Measurements from ENCODE around the gene TK2.
"Not testable (repeated sequence)": the region's sequence is repeated elsewhere in the genome, so short reads cannot be mapped to it uniquely, and the experiment has no call there.

TK2 gene

DNA sequence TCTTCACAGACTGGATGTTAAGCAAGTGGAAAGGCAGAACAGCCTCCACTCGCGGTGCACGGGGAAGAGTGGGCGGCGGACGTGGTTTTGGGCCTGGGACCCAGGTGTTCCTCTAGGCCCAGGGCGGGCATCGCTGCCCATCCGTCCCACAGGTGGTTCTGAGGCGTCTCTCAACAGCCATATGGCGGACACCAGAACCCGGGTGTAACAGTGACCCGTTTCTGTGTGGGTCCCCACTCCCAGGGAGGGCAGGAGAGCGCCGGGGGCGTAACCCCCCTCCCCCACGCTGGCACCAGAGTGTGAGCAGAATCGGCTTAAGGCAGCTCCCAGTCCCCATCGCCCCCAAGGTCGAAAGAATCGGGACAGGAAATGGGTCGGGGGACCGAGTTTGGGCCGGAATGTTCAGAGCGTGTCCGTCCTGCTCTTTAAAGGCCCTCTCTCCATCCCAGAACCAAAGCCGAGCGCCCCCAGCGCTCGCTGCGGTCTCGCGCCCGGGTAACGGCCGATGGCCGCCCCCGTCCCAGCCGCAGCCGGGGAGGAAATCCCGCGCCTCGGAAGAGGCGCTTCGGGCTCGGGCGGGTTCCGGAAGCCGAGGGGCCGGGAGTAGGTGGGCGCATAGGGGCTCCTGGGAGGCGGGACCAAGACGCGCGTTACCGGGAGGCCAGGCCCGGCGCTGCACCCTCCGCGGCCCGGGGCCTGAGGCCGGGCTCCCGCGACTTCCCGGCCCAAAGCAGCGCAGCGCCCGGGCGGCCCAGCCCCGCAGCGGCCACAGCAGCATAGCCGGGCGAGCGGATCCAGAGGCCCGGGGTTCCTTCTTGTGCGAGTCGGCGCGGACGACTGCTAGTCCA is at the start of gene TK2:
Gene TK2 (minus strand): TSS at position 839 of the 848 bp plus-strand sequence. CDS start 61 bp downstream, at position 778.
- no peak for DNase-seq (ENCODE audit: low read depth in 2 of 2)

DNA sequence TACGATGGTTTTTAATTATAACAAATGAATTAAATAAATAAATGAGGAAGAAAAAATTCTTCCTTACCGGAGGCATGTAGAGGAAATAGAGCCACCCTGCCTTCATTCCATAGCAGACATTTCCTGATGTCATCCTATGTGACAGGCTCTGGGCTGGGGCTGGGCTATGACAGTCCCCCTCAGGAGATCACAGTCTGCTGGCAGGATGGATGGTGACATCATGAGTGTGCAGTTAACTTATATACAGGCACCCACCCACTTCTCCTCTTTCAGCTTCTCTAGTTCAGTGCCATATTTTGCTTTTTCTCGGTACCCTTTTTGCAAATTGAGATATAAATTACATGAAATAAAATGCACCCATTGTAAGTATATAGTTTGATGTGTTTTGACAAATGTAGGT is 48.2 kb upstream of the TK2 start:
- no peak for DNase-seq (ENCODE audit: low read depth in 2 of 2)

DNA sequence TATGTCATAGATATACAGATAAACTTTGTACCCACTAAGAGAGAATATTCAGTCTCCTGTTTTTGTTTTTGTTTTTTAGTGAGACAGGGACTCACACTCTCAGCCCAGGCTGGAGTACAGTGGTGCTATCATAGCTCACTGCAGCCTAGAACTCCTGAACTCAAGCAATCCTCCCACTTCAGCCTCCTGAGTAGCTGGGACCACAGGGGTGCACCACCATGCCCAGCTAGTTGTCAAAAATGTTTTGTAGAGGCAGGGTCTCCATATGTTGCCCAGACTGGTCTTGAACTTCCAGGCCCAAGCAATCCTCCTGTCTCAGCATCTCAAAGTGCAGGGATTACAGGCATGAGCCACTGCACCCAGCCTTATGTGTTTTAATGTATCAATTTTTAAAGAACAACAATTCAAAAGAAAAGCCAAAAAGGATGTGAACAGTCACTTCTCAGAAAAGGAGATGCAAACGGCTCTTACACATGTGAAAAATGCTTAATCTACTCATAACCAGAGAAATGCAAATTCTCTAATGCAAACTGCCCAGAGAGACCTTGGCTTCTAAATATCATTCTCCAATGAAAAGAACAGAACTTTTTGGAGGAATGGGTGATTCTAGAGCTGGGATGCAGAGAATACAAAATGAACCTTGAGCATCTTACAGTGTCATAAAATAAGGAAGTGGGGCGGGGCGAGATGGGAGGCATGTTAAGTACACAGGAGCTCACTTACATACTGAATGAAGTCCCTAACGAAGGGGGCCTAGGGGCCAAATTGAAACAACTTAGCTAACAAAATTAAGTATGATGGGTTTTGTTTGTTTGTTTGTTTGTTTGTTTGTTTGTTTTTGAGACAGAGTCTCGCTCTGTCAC is 47.3 kb upstream of the TK2 start:
- no peak for DNase-seq (ENCODE audit: low read depth in 2 of 2)

DNA sequence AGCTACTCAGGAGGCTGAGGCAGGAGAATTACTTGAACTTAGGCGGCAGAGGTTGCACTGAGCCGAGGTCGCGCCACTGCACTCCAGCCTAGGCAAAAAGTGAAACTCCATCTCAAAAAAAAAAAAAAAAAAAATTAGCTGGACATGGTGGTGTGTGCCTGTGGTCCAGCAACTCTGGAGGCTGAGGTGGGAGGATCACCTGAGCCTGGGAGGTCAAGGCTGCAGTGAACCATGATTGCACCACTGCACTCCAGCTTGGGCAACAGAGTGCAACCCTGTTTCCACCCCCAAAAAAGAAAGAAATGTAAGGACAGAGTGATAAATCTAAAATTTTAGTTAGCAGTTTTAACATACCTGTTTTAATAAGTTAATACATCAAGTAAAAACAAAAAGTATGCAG is 46.6 kb upstream of the TK2 start:
- DNase-seq (ENCODE audit: low read depth in 2 of 2) = not testable (repeated sequence)

DNA sequence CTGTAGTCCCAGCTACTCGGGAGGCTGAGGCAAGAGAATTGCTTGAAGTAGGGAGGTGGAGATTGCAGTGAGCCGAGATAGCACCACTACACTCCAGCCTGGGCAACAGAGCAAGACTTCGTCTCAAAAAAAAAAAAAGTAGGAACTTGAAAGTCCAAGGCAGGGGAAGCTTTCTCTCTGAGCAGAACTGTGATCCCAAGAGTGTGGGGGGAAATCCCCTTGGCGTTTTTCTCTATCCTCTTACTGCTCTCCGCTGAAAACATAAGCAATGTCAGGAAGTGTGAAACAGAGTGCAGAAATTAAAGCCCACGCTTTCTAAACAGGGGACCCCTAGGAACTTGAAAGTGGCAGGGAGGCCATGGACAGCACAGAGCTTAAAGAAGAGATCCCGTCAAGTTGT is 44.8 kb upstream of the TK2 start:
- DNase-seq (ENCODE audit: low read depth in 2 of 2) = no peak

DNA sequence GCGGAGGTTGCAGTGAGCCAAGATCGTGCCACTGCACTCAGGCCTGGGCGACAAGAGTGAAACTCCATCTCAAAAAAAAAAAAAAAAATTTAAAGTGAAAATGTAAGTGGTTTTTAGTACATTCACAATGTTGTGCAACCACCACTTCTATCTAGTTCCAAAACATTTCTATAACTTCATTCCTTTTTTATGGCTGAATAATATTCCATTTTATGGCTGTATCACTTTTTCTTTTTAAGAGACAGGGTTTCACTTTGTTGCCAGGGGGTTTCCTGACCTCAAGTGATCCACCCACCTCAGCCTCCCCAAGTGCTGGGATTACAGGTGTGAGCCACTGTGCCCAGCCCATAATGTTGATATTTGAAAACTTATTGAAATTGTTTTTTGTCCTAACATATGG is 42.9 kb upstream of the TK2 start:
- no peak for DNase-seq (ENCODE audit: low read depth in 2 of 2)

DNA sequence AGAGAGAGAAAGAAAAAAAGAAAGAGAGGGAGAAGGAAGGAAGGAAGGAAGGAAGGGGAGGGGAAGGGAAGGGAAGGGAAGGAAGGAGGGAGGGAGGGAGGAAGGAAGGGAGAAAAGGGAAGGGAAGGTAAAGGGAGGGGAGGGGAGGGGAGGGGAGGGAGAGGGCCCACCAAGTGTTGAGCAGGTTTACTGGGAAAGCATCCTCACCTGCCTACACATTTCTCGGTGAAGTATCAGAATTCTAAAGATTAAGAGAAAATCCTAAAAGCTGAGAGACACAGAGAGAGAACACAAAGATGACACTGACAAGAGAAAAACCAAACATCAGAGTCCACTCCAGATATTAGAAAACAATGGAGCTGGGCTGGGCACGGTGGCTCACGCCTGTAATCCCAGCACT is 42.3 kb upstream of the TK2 start:
- DNase-seq (ENCODE audit: low read depth in 2 of 2) = no peak

DNA sequence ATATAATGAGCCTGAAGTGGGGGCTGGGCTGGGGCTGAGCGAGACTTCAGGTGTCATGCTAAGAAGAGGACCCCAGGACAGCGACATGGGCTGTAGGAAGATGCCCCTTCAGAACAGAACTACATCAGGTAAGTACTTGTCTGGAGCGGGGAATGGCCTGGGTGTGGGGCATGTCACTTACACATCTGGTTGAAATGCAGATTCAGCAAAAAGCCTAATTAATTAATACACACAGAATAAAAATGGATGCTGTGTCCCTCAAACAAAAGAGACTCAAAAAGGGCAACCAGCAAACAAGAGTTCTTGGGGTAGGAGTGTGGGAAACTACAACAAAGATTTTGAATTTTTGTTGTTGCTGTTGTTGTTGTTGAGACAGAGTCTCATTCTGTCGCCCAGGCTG is 41.1 kb upstream of the TK2 start:
- DNase-seq (ENCODE audit: low read depth in 2 of 2) = no peak

DNA sequence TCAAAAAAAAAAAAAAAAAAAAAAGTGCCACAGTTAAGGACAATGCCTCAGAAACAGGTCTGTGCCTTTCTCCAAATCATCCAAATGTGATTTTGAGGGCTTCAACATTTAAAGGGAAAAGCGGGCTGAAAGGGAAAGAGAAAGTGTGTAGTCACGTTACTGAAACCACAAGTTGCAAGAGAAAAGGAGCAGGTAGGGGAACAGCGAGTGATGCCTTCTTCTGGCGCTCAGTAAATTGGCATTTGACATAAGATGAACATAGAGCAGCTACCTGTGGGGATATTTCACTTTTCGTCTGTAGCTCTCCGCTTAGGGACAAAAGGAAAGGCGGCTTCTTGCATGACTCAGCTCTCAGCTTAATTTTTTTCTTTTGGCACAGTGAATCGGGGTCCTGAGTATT is 40.4 kb upstream of the TK2 start:
- DNase-seq (ENCODE audit: low read depth in 2 of 2) = no peak

DNA sequence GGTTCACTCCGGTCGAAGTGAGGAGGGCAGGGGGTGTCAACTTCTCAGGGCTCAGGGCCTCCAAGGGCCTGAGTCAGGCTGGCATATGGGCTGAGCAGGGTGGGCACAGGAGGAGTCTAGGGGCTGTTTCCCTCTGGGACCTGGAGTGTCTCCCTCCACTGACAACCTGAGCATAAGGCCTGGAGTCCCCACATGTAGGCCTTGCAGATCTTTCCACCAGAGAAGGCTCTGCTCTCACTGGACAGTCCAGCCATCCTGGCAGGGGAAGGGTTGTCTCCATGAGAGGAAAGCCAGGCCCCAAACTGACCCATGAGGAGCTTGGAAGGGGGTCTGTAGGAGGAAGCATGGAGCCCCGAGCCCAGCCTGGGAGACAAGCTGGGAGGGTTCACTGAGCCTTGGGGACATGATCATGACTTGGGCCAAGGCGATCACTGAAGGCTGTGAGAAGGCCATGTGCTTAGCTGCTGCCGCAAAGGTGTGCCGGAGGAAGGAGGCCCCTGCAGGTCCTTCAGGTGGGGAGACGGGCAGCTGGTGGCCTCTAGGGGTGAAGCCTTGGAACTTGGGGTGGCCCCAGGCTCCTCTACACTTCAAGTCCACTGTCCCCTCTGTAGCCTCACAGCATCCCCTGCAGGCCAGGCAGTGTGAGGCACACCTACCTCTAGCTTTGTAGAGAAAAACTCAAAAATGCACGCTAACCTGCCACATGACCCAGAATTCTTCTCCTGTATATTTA is 39.2 kb upstream of the TK2 start:
- peak; percentile 21 to 37 for DNase-seq (ENCODE audit: low read depth in 2 of 2)

DNA sequence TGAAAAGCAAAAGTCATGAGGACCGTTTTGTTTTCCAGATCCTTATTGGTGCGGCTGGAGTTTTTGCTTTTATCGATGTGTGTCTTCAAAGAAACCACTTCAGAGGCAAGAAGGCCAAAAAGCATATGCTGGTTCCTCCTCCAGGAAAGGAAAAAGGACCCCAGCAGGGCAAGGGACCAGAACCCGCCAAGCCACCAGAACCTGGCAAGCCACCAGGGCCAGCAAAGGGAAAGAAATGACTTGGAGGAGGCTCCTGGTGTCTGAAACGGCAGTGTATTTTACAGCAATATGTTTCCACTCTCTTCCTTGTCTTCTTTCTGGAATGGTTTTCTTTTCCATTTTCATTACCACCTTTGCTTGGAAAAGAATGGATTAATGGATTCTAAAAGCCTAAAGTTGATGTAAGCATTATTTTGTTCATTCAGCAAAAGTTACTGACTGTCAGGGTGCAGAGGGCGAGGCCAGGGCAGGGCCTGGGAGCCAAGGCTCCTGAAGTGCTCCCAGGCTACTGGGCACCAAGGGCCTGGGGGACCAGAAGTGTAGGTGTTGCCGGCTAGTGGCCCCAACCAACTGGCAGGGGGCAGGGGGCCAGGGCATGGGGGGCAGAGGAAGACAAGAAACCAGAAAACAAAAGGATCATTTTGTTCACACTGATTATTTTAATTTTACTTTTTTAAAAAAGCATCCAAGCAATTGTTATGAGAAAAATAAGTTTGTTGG is 38.1 kb upstream of the TK2 start:
- no peak for DNase-seq (ENCODE audit: low read depth in 2 of 2)

DNA sequence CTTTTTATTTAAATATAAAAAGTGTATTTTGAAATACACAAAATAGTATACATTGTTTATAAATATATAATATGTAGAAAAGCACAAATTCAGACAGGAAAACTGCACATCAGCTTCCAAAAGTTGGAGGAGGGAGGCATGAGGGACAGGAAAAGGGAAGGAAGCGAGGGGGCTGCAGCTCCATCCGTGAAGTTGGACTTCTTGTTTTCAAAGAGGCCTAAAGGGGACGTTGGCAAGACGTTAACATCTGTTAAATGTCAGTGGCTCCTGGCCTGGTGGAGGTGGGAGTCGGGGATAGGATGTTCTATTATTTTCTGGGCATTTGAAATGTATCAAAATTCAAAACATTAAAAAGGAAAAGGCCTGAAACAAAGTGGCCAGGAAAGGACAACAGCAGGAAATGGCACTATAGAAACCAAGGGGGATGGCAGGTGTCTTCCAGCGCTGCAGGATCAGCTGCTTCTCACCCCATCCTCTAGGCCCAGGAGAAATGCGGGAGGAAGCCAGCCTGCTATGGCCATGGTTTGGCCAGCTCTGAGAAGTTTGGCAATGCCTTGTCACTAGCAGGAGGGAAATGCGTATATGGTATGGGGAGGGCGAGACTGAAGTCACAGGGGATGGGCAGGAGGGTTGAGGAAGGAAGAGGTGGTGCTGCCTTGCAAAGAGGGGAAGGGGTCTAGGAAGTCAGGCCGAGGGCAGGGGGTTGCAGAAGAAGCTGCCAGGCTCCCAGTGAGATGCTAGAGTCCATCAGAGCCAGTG is 35.7 kb upstream of the TK2 start:
- DNase-seq (ENCODE audit: low read depth in 2 of 2) = no peak

DNA sequence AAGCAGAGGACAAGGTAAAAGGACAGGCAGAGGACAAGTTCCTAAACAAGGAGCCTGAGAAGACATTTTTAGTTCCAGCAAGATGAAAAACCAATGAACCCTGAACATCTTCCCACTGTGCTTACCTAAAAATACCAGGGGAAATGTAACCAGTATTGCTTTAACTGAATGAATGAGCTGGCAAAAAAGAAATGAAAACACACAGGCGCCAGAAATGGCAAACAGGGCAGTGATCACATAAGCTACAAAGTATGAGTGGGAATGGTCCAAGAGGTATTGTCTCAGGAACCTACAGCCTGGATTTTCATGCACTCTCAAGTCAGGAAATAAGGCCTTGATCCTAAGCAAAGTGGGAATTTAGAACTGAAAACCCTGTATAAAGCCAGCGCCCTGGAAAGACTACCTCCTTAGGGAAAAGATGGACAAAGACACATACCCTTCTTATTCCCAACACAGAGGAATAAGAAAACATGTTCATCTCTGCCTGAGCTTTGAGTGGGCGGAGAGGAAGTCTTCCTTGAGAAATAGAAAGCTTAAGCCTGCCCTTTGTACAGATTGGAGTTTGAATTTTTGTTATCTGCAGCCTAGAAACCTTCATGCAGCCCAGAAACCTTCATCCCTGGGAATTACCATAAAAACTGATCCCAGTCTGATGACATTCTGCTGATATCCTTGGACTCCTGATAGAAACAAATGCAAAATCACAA is 31.5 kb upstream of the TK2 start:
- no peak for DNase-seq (ENCODE audit: low read depth in 2 of 2)

DNA sequence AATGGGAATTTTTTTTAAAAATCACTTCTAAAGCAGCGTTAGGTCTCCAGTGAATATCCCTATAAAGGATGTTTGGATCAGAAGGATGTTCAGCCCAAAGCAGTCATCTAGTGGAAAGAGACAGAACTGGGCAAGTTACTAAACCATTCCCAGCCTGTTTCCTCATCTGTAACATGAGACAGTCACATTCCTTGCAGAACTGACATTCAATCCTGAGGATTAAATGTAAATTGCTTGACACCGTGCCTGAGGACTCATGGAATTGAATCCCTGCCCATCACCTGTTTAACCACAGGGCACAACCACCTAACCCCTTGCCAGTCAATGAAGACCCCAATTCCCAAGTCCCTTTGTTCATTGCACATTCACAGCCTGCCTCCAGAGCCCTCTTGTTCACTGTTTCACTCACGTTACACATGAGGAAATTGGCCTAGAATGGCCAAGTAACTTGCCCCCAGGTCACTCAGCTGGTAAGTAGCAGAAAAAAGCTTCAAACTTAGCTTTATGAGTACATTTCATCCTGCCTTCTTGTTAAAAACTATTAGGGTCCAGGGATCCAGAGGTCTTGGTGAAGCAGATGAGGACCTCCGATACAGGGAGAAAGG is 30.8 kb upstream of the TK2 start:
- no peak for DNase-seq (ENCODE audit: low read depth in 2 of 2)

DNA sequence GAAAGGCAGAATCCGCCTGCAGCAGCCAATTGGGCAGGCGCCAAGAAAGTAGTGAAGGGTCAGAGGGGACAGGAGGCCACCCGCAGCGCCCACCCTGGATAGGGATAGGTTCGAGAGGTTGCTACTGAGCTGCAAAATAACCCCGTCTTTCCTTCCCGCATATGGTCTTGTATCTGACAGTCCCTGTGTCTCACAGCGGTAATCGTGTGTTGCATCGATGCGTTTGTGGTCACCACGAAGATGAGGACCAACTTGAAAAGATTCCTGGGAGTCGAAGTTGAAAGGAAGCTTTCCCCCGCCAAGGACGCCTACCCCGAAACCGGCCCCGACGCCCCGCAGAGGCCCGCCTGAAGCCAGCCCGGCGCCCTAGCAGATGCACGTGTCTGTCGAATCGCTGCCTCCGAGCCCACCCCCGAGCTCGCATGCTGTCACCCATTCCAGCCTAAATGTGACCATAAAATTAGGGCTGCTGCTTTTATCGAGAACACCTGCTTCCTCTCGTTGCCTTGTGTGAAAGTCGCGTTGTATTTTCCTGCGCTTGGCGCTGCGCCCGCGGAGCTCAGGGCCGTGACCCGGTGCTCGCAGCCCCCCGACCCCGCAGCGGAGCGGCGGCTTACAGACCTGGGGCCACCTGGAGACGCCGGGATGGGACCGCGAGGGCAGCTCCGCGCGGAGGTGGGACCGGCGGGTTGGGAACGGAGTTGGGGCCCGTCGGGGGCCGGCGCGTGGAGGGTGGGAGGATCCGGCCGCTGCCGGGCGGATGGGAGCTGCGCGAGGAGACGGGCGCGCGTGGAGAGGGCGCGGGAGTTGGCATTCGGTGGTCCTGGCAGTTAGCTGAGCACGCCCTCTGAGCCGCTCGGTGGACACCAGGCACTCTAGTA is 29.0 kb upstream of the TK2 start, which contains the start of gene CMTM2:
Gene CMTM2 (plus strand): TSS at position 813 of the 881 bp plus-strand sequence. CDS start 145 bp downstream, outside the sequence.
- DNase-seq (ENCODE audit: low read depth in 2 of 2) = no peak

DNA sequence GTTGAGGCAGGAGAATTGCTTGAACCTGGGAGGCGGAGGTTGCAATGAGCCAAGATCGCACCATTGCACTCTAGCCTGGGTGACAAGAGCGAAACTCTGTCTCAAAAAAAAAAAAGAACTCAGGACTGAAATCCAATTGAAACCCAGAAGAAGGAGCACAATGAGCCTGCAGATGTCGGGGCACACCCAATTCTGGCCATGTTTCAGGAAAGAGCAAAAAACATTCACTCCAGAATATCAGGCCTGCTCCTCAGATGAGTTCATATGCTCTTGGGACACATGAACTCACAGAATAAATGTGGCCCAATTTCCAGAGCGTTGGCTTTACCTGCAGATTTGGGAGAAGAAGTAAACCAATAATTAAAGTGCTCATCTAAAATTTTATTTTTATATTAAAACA is 26.4 kb upstream of the TK2 start:
- DNase-seq (ENCODE audit: low read depth in 2 of 2) = no peak

DNA sequence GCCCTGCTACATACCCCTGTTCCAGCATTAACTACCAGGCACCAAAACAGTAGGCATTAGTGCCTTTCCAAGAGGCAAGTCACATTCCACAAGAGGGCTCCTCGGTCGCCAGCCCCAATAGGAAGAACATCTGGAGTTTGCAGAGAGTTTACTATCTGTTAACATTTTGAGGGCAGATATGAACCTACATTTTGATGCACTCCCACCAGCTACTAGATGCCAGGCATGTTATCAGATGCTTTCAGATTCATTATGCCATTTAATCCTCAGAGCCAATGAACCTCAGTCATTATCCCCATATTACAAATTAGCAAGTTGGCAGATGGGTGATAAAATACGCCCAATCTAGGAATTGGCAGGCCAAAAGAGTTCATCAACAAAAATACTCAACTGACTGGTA is 25.1 kb upstream of the TK2 start:
- no peak for DNase-seq (ENCODE audit: low read depth in 2 of 2)

DNA sequence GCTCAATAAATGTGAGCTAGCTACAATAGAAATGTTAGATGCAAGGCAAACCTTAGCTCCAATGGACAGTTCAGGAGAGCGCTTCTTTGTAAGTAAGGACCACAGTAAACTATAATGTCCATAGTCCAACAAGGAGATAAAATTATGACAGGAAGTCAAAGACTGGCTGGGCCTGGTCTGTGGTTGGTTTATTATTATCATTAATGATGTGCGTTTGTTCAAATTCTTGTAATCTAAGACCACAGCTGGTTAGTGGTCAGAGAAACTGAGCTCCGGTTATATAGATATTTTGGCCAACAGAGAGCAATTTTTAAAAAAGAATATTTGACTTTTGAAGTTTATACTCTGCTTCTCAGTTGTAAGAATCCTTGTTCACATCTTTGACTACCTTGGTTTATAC is 24.6 kb upstream of the TK2 start:
- DNase-seq (ENCODE audit: low read depth in 2 of 2) = no peak

DNA sequence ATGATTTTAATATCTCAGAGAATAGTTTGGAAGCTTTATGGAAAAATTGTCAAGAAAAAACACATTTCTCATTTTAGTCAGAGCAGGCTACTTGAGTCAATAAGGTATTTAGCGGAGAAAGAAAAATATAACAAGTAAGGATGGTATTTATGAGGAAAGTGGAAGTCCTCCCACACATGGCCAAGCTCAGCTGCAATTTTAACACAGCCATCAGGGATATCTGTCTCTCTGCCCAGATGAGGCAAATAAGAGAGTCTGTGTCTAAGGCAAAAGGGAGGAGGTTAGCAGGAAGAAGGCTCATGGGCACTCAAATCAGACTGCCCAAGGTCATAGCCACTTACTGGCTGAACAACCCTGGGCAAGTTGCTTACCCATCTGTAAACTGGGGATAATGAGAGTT is 24.2 kb upstream of the TK2 start:
- no peak for DNase-seq (ENCODE audit: low read depth in 2 of 2)
